Measurements from ENCODE around the gene ADH1B.

Gene ADH1B

DNA sequence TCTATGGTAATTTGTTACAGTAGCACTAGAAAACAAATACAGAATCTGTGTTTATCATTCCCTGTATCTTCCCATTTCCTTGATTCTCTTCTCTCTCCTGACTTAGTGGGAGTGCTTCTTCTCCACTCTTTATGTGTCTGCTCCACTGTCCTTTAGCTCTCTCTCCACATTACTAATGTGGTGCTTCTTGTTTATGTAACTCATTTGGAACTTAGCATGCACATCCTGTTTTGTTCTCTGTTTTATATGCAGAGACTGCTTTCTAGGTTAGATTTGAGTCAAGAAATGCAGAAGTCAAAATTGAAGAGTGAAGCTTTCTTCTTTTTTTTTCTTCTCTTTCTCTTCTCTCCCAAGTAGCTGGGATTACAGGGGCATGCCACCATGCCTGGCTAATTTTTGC lies 56.3 kb downstream of the ADH1B start:
- Histone ChIP-seq H3K27ac (ENCODE audit: low read depth, low read length) (no peak overlapping the region), H3K27me3 (ENCODE audit: control insufficient read depth in 1 of 2, insufficient read depth in 2 of 2, low read length in 2 of 2) (no peaks in the 10 kb centered on the region), H3K4me3 (ENCODE audit: low read depth in 1 of 2, low read length in 2 of 2) (no peak overlapping the region), H3K9ac (ENCODE audit: low read depth in 1 of 2, low read length in 2 of 2) (no peak overlapping the region), H3K9me3 (ENCODE audit: control insufficient read depth in 1 of 2, low read length in 2 of 2) (no peaks in the 10 kb centered on the region), H3K4me1 (ENCODE audit: control insufficient read depth in 1 of 2, insufficient read depth in 2 of 2, low read length in 2 of 2) (no peaks in the 10 kb centered on the region), H3K36me3 (ENCODE audit: control insufficient read depth in 1 of 2, insufficient read depth in 2 of 2, low read length in 2 of 2) (no peaks in the 10 kb centered on the region)

Measured in duodenal mucosa (tissue), 2 donors.